ENCODE data around the gene PRRT4. TPM values are rescaled to one million over a fixed set of nuclear protein-coding genes. Genes with fewer than 3 reads are reported as not detected.

The PRRT4 gene
- total RNA-seq, 1 donor from 2014 or later = 0.54 TPM

DNA sequence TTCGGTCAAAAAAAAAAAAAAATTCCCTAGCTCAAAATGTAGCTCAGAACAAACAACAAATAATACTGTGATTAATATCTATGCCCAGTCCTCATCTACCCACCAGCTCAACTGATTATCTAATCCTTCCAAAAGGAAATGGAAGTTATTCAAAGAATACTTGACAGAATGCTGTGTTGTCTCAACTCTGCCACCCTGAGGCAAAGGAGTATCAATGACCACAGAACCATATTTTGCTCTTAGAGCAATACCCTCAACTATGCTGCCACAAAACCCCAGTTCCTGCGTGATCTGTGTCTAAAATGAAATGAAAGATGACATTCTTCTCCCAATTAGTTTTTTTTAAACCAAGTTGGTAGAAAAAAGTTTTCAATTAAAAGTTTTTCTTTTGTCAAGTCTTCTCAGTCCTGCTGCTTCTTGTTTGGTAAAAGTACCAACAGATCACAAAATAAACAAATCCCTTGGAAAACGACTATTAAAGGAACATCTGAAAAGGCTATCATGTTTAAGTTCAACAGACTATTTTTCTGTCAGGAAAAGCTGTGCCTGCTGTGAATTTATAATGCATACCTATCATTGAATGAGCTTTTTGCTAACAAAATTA is 39.3 kb downstream of the PRRT4 start:
- TF ChIP-seq, protein P1, sequence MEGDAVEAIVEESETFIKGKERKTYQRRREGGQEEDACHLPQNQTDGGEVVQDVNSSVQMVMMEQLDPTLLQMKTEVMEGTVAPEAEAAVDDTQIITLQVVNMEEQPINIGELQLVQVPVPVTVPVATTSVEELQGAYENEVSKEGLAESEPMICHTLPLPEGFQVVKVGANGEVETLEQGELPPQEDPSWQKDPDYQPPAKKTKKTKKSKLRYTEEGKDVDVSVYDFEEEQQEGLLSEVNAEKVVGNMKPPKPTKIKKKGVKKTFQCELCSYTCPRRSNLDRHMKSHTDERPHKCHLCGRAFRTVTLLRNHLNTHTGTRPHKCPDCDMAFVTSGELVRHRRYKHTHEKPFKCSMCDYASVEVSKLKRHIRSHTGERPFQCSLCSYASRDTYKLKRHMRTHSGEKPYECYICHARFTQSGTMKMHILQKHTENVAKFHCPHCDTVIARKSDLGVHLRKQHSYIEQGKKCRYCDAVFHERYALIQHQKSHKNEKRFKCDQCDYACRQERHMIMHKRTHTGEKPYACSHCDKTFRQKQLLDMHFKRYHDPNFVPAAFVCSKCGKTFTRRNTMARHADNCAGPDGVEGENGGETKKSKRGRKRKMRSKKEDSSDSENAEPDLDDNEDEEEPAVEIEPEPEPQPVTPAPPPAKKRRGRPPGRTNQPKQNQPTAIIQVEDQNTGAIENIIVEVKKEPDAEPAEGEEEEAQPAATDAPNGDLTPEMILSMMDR (IDR thresholded peaks at IDR 0.05) = peak; percentile 67
- Mint-ChIP-seq H3K27ac (ENCODE audit: unreplicated experiment) (no peak overlapping the region), H3K4me3 (ENCODE audit: unreplicated experiment) (no peak overlapping the region), H3K27me3 (ENCODE audit: unreplicated experiment) (no peaks in the 10 kb centered on the region), H3K9me3 (ENCODE audit: unreplicated experiment) (no peaks in the 10 kb centered on the region), H3K4me1 (ENCODE audit: unreplicated experiment) (peaks cover 1% of the 10 kb centered on the region), H3K36me3 (ENCODE audit: unreplicated experiment) (peaks cover 51% of the 10 kb centered on the region)
- DNase-seq (ENCODE audit: extremely low spot score, unreplicated experiment) = no peak

- DNase-seq (ENCODE audit: extremely low spot score, unreplicated experiment) = no peak
- peaks cover 1% of the 10 kb centered on the region for H3K4me1 Mint-ChIP-seq (ENCODE audit: unreplicated experiment)
- TF ChIP-seq, protein P1 (IDR thresholded peaks at IDR 0.05) = no peak
- H3K9me3 Mint-ChIP-seq (ENCODE audit: unreplicated experiment) = no peaks in the 10 kb centered on the region
- H3K27ac Mint-ChIP-seq (ENCODE audit: unreplicated experiment) = no peak overlapping the region
- no peaks in the 10 kb centered on the region for H3K27me3 Mint-ChIP-seq (ENCODE audit: unreplicated experiment)
- peaks cover 54% of the 10 kb centered on the region for H3K36me3 Mint-ChIP-seq (ENCODE audit: unreplicated experiment)
- H3K4me3 Mint-ChIP-seq (ENCODE audit: unreplicated experiment) = no peak overlapping the region
Observed at GRCh38 chr7:128321044-128321422, 40.5 kb downstream of the PRRT4 start.

- no peak overlapping the region for H3K4me3 Mint-ChIP-seq (ENCODE audit: unreplicated experiment)
- no peak overlapping the region for H3K27ac Mint-ChIP-seq (ENCODE audit: unreplicated experiment)
- H3K36me3 Mint-ChIP-seq (ENCODE audit: unreplicated experiment) = peaks cover 56% of the 10 kb centered on the region
- H3K9me3 Mint-ChIP-seq (ENCODE audit: unreplicated experiment) = no peaks in the 10 kb centered on the region
- no peak for DNase-seq (ENCODE audit: extremely low spot score, unreplicated experiment)
- no peaks in the 10 kb centered on the region for H3K27me3 Mint-ChIP-seq (ENCODE audit: unreplicated experiment)
- H3K4me1 Mint-ChIP-seq (ENCODE audit: unreplicated experiment) = peaks cover 1% of the 10 kb centered on the region
- TF ChIP-seq, protein P1 (IDR thresholded peaks at IDR 0.05) = no peak
Observed at GRCh38 chr7:128318691-128319090, 42.8 kb downstream of the PRRT4 start.

GRCh38 chr7:128311013-128311412 is 50.5 kb downstream of the PRRT4 start:
- no peak overlapping the region for H3K27ac Mint-ChIP-seq (ENCODE audit: unreplicated experiment)
- H3K4me1 Mint-ChIP-seq (ENCODE audit: unreplicated experiment) = no peaks in the 10 kb centered on the region
- no peak overlapping the region for H3K4me3 Mint-ChIP-seq (ENCODE audit: unreplicated experiment)
- no peaks in the 10 kb centered on the region for H3K27me3 Mint-ChIP-seq (ENCODE audit: unreplicated experiment)
- no peak for DNase-seq (ENCODE audit: extremely low spot score, unreplicated experiment)
- H3K9me3 Mint-ChIP-seq (ENCODE audit: unreplicated experiment) = no peaks in the 10 kb centered on the region
- TF ChIP-seq, protein P1 (IDR thresholded peaks at IDR 0.05) = no peak
- H3K36me3 Mint-ChIP-seq (ENCODE audit: unreplicated experiment) = peaks cover 76% of the 10 kb centered on the region

- Mint-ChIP-seq H3K27me3 (ENCODE audit: unreplicated experiment) (no peaks in the 10 kb centered on the region), H3K27ac (ENCODE audit: unreplicated experiment) (no peak overlapping the region), H3K4me1 (ENCODE audit: unreplicated experiment) (no peaks in the 10 kb centered on the region), H3K4me3 (ENCODE audit: unreplicated experiment) (no peak overlapping the region), H3K36me3 (ENCODE audit: unreplicated experiment) (peaks cover 72% of the 10 kb centered on the region), H3K9me3 (ENCODE audit: unreplicated experiment) (no peaks in the 10 kb centered on the region)
- TF ChIP-seq, protein P1 (IDR thresholded peaks at IDR 0.05) = no peak
- no peak for DNase-seq (ENCODE audit: extremely low spot score, unreplicated experiment)
Observed at GRCh38 chr7:128310499-128310898, 51.0 kb downstream of the PRRT4 start.
